Stimulated activated naive CD8-positive, alpha-beta T cell treated with anti-CD3 and anti-CD28 coated beads, Interleukin-15, amount 100 ng/mL, for 72 hours (primary cell): ENCODE results near the gene LRP2BP.

Source experiments
- ATAC-seq: fragments of 150-1000 bp; cut with Tn5 transposase; 2 replicates; pipeline ENCODE4 v1.10.0; 2021; ENCODE audit warnings: mild to moderate bottlenecking, moderate library complexity
- DNase-seq, 2 donors: peaks; one replicate each; pipeline ENCODE4 v3.0.0; 2021 to 2022
- H3K27ac Mint-ChIP-seq, 2 donors: one replicate each; pipeline ENCODE4 v1.8.0; 2022; ENCODE audit warnings: mild to moderate bottlenecking in 2 of 2, mixed read lengths in 2 of 2, moderate library complexity in 2 of 2
- H3K27me3 Mint-ChIP-seq: one replicate; pipeline ENCODE4 v1.8.0; 2022; ENCODE audit warnings: mixed read lengths
- H3K4me1 Mint-ChIP-seq: one replicate; pipeline ENCODE4 v1.8.0; 2022; ENCODE audit warnings: mild to moderate bottlenecking, mixed read lengths
- H3K4me3 Mint-ChIP-seq, 2 donors: one replicate each; pipeline ENCODE4 v1.8.0; 2022; ENCODE audit warnings: mild to moderate bottlenecking in 2 of 2, mixed read lengths in 2 of 2, moderate library complexity in 1 of 2
- H3K9me3 Mint-ChIP-seq, 2 donors: one replicate each; pipeline ENCODE4 v1.8.0; 2022; ENCODE audit warnings: mixed read lengths in 2 of 2

Gene LRP2BP

DNA sequence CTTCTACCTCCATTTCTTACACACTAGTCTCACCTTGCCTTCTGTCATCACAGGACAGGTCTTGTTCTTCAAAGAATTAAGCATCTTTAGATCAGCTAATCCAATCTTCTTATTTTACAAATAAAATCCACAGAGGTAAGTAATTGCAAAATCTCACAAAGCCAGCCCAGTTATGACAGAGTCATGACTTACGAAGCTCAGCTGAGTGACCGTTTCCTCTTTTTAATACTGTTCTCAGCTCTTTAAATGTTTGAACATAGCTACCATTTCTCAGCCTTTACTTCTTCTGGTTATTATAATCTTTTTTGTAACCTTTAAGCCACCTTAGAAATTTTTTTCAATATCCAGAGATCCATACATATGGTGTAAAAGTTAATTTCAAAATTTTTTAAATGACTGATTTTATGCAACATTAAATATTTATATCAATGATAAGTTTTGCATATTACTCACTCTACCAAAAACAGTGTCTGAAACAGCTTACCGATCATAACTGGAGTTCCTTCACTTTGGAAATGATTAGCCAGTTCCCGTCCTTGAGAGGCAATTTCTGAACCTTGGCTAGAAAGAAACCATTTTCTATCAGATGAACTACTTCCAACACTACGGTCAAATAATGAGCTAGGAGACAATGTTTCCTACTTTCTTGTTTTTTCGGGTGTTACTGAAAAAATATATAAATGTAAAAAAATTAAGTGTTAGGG lies 9.7 kb upstream of the LRP2BP start:
- ATAC-seq, result no peak
- Mint-ChIP-seq H3K9me3 (no peaks in the 10 kb centered on the region), H3K27me3 (no peaks in the 10 kb centered on the region), H3K4me3 (no peak overlapping the region), H3K27ac (peak overlapping the region in 1 of 2 donors; percentile 90), H3K4me1 (peaks cover 7% of the 10 kb centered on the region)
- DNase-seq, result no peak

DNA sequence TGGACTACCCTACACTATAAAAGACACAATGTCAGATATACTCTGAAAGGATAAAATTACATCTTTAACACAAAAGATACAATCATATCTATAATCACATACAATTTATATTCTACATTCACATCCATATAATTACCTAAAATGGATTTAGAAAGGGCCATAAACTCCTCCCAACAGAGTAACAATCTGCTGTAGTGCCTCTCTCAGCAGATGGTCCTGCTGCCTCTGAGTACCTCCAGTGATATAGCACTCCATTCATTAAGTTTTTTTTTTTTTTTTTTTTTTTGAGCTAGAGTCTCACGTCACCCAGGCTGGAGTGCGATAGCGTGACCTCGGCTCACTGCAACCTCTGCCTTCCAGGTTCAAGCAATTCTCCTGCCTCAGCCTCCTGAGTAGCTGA lies 8.3 kb upstream of the LRP2BP start:
- ATAC-seq, result no peak
- H3K9me3 Mint-ChIP-seq, result no peaks in the 10 kb centered on the region
- H3K4me1 Mint-ChIP-seq, result peaks cover 13% of the 10 kb centered on the region
- DNase-seq, result no peak
- H3K27me3 Mint-ChIP-seq, result no peaks in the 10 kb centered on the region
- no peak overlapping the region for H3K4me3 Mint-ChIP-seq
- no peak overlapping the region for H3K27ac Mint-ChIP-seq

DNA sequence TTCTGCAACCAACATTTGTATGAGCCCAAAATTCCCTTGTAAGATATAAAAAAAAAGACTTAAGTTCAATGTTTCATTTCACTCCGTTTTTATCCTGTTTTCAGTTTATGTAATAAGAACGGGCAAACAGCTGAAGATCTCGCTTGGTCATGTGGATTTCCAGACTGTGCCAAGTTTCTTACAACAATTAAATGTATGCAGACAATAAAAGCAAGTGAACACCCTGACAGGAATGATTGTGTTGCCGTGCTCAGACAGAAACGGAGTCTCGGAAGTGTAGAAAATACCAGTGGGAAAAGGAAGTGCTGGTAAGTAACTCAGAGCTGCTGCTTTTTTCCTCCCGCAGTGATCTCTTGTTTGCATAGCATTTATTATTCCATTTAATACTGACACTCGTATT lies 3.7 kb upstream of the LRP2BP start:
- DNase-seq (no peak), ATAC-seq (no peak)
- Mint-ChIP-seq H3K4me3 (no peak overlapping the region), H3K4me1 (peaks cover 41% of the 10 kb centered on the region), H3K27ac (no peak overlapping the region), H3K9me3 (no peaks in the 10 kb centered on the region), H3K27me3 (no peaks in the 10 kb centered on the region)

DNA sequence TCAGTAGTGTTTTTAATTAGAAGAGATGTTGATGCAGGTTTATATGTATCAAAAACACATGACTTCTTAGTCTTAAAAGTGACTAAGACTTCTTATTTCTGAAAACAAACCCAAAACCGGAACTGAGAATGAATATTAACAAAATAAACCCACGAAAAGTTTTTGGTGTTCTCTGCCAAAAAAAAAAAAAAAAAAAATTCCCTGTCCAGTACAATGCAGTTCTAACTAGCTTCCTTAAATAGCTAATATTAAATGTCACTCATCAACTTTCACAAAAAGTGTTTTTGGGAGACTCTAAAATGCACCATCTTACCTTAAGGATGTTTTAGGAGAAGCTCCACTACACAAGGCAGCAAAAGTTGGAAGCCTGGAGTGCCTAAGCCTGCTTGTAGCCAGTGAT lies 2.9 kb upstream of the LRP2BP start:
- ATAC-seq (no peak), DNase-seq (no peak)
- H3K4me1 Mint-ChIP-seq, result peaks cover 49% of the 10 kb centered on the region
- no peaks in the 10 kb centered on the region for H3K27me3 Mint-ChIP-seq
- H3K27ac Mint-ChIP-seq, result no peak overlapping the region
- H3K9me3 Mint-ChIP-seq, result no peaks in the 10 kb centered on the region
- peak overlapping the region in 1 of 2 donors; percentile 5 for H3K4me3 Mint-ChIP-seq

DNA sequence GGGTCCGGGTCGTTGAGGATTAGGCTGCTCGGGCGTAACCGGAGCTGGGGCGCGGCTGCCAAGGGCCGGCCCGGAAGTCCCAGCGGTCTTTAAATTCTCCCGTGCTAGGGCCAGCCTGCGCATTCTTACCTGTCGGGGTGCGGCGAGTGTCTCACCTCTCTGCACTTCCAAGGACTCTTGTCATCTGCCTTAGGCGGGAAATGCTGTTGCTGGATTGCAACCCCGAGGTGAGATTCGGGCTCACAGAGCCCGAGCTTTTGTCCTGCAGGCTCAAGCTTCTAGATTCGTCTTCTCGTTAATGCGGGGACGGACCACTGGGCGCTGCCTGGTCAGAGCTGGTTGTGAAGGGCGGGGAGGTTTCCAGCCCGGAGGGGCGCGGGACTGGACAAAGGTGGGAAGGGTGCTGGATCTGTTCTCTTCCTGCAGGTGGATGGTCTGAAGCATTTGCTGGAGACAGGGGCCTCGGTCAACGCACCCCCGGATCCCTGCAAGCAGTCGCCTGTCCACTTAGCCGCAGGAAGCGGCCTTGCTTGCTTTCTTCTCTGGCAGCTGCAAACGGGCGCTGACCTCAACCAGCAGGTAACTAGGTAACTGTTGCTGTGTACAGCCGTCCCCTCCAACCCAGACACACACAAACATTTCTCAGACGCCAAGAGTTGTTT lies 1.1 kb upstream of the LRP2BP start, which contains the start of gene ANKRD37:
TSS of gene ANKRD37 (plus strand) at position 118 of the 662 bp plus-strand sequence. CDS start at position 201, 83 bp downstream.
- DNase-seq (peak in 1 of 2 donors; percentile 20), ATAC-seq (no peak)
- no peaks in the 10 kb centered on the region for H3K9me3 Mint-ChIP-seq
- no peaks in the 10 kb centered on the region for H3K27me3 Mint-ChIP-seq
- peaks cover 50% of the 10 kb centered on the region for H3K4me1 Mint-ChIP-seq
- peak within 1 kb of the TSS; percentile 94 to 98 for H3K4me3 Mint-ChIP-seq
- H3K27ac Mint-ChIP-seq, result peak within 1 kb of the TSS; percentile 98

DNA sequence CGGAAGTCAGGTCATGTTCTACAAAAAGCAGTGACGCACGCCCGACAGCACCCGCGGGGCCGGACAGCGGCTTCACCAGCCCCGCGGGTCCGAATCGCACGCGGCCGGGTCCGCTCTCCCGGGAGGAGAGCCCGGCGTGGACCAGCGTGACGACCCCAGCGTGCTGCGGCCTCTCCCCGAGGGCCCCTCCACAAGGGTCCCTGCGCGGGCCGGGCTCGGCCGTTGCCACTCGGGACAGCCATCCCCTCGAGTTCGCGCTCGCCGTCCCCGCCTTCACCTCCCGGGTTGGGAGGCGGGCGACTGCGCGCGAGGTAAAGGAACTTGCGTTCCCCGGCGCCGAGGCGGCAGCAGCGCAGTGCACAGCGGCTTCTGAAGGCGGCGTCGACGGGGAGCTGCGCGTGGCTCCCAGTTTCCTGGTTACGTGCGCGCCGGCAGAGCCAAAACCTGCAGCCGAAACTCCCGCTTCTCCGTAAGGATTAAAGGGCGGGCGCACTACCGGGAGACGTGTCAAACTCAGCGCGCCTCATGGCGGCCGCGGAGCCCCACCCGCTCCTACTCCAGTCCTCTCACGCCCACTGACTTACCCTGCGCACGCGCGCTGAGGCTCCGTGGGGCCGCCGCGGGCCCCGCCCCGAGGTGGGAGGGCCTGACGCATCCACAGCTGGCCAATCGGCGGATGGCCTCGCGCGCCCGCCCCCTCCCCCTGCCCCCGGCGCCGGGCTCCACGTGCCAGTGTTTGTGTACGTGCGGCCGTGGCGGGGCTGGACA lies 416 bp upstream of the LRP2BP start:
- ATAC-seq (peak; percentile 93), DNase-seq (peak; percentile 97)
- H3K4me1 Mint-ChIP-seq, result peaks cover 47% of the 10 kb centered on the region
- H3K27ac Mint-ChIP-seq, result peak overlapping the region; percentile 98
- no peaks in the 10 kb centered on the region for H3K27me3 Mint-ChIP-seq
- no peaks in the 10 kb centered on the region for H3K9me3 Mint-ChIP-seq
- peak overlapping the region; percentile 94 to 98 for H3K4me3 Mint-ChIP-seq

DNA sequence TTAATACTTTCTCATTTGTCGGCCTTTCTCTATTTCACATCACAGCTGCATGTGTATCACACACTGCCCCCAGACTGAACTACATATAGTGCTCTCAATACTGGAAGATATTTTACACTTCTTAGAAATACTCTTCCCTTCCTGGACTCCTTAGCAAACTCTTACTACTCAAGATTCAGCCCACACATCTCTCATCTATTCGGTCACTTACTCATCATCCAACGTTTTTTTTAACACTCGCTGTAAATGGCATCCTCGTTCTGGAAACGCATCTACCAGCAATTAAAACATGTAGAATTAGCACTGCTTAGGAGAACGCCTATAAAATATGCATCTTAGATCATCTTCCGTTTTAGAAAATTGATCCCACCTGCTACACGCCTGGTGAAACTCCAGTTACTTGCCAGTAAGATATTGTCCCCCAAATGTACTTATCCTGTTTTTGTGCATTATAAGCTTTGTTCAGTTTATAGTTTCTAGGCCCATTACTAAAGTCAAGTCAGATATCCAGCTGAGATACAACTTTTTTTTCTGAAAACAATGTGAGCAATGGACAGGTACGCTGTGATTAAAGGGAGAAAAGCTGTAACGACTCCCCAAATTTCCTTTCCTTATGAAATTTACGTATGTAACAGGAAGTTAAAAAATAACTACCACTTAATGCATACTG lies 1.0 kb downstream of the LRP2BP start:
- H3K9me3 Mint-ChIP-seq, result no peaks in the 10 kb centered on the region
- DNase-seq (no peak), ATAC-seq (peak; percentile 21)
- peaks cover 44% of the 10 kb centered on the region for H3K4me1 Mint-ChIP-seq
- peak overlapping the region; percentile 31 to 98 for H3K4me3 Mint-ChIP-seq
- H3K27me3 Mint-ChIP-seq, result no peaks in the 10 kb centered on the region
- H3K27ac Mint-ChIP-seq, result peak overlapping the region in 1 of 2 donors; percentile 8

DNA sequence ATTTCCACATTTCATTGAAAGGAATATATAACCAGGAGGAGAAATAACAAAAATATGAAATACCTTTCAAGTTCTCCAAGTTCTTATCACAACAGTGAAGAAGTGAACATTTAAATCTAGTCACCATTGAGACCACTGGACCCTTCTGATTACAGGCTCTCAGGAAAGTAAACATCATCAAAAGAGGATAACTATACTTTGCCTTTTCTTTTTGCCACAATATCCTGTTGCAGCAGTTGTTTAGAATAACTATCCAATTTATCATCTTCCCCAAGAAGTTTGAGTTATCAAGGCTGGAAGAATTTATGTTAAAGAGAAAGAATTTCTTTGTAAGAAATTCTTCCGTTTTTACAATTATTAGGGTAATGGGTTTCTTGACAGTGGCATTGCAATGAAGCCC lies 3.6 kb downstream of the LRP2BP start:
- DNase-seq (no peak), ATAC-seq (no peak)
- no peak overlapping the region for H3K4me3 Mint-ChIP-seq
- H3K27ac Mint-ChIP-seq, result no peak overlapping the region
- H3K4me1 Mint-ChIP-seq, result peaks cover 19% of the 10 kb centered on the region
- H3K27me3 Mint-ChIP-seq, result peaks cover 6% of the 10 kb centered on the region
- no peaks in the 10 kb centered on the region for H3K9me3 Mint-ChIP-seq

DNA sequence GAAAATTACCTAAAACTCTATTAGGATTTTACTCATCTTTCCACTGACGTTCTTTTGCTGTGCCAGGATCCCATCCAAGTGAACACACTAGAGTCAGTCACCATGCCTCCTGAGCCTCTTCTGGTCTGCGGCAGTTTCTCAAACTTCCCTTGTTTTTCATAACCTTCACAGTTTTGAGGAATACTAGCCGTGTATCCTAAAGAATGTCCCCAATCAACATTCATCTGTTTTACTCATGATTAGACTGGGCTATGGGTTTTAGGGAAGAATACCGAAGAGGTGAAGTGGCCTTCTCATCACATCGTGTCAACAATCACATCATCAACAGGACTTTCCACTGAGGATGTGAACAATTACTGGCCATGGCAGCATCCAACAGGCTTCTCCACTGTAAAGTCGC lies 4.8 kb downstream of the LRP2BP start:
- peaks cover 14% of the 10 kb centered on the region for H3K4me1 Mint-ChIP-seq
- H3K27ac Mint-ChIP-seq, result peak overlapping the region in 1 of 2 donors; percentile 34
- no peaks in the 10 kb centered on the region for H3K9me3 Mint-ChIP-seq

DNA sequence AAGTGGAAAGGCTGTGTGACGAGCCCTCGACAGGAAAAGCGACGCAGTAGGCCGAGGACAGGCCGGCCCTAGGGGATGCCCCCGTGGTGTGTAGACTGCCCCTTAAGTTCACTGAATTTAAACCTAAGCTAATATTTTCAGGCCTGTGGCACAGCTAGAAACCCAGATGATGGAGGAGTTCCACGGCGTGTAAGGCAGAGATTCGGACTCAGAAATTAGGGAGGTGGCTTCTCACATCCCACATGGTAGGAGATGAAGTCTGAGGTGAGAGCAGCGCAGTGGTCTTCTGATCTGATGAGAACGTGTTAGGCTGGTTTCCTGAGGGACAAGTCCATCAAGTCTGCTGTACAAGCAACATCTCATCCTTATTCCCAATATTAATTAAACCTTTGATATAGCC lies 7.8 kb downstream of the LRP2BP start:
- Mint-ChIP-seq H3K27me3 (peaks cover 33% of the 10 kb centered on the region), H3K4me3 (no peak overlapping the region), H3K4me1 (peaks cover 7% of the 10 kb centered on the region), H3K9me3 (no peaks in the 10 kb centered on the region), H3K27ac (no peak overlapping the region)
- ATAC-seq (no peak), DNase-seq (no peak)

More for the DNA sequence above, 4.8 kb downstream of the LRP2BP start:
- ATAC-seq (no peak), DNase-seq (no peak)
- no peak overlapping the region for H3K4me3 Mint-ChIP-seq
- peaks cover 9% of the 10 kb centered on the region for H3K27me3 Mint-ChIP-seq

DNA sequence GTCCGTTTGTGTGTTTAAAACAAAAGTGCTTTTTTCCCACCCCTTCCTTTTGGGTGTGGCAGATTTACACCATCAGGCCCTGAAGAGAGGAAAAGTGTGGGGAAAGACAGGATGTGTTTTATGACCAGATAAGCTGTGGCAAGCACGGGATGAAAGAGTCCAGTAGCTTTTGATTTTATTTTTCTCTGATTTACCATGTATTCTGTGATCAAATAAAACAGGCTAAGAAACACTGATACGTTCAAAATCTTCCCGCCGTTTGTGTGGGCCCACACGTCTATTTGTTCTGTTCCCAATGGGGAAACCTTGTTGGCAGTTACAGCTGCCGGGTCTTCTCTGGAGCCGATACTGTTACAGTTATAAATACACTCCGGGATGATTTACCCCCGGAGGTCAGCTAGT lies 10.8 kb downstream of the LRP2BP start:
- peaks cover 33% of the 10 kb centered on the region for H3K27me3 Mint-ChIP-seq
- H3K4me1 Mint-ChIP-seq, result peaks cover 7% of the 10 kb centered on the region
- ATAC-seq, result no peak
- H3K27ac Mint-ChIP-seq, result peak overlapping the region; percentile 27 to 54
- no peak for DNase-seq
- peaks cover 12 to 16% of the 10 kb centered on the region in 2 donors for H3K9me3 Mint-ChIP-seq
- peak overlapping the region in 1 of 2 donors; percentile 28 for H3K4me3 Mint-ChIP-seq

DNA sequence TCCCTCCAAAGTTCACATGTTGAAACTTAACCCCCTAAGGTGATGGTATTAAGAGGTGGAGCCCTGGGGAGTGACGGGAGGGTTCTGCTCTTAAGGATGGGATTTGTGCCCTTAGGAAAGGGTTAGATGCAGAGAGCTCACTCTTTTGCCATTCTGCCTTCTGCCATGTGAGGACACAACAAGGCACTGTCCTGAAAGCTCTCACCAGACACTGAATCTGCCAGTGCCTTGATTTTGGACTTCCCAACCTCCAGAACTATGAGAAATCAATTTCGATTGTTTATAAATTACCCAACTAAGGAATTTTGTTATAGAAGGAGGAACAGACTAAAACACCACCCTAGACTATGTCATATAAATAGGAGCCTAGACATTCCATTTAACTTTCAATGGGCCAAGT lies 11.7 kb downstream of the LRP2BP start:
- H3K4me3 Mint-ChIP-seq, result no peak overlapping the region
- peaks cover 7% of the 10 kb centered on the region for H3K4me1 Mint-ChIP-seq
- H3K27ac Mint-ChIP-seq, result no peak overlapping the region
- H3K9me3 Mint-ChIP-seq, result peaks cover 16 to 18% of the 10 kb centered on the region in 2 donors
- ATAC-seq (no peak), DNase-seq (no peak)
- peaks cover 33% of the 10 kb centered on the region for H3K27me3 Mint-ChIP-seq

DNA sequence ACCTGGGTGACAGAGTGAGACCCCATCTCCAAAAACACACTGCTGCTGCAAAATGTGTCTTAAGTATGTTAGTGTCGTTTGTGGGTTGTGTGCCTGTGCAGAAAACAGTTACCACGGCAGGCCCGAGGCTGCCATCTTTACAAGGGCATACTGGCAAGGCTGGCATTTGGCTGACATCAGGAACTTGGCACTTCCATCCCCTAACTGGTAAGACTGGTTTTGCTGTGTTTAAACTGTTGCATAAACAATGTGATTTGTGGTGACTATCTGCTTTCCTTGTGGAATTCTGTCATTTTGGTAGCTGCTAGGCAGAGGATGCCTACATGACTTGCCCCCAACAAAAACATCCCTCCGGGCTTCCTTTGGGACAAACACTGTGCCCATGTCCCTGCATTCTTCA lies 12.3 kb downstream of the LRP2BP start:
- Mint-ChIP-seq H3K4me3 (no peak overlapping the region), H3K9me3 (peaks cover 16 to 18% of the 10 kb centered on the region in 2 donors), H3K27ac (no peak overlapping the region), H3K4me1 (peaks cover 7% of the 10 kb centered on the region), H3K27me3 (peaks cover 33% of the 10 kb centered on the region)
- ATAC-seq (no peak), DNase-seq (no peak)

DNA sequence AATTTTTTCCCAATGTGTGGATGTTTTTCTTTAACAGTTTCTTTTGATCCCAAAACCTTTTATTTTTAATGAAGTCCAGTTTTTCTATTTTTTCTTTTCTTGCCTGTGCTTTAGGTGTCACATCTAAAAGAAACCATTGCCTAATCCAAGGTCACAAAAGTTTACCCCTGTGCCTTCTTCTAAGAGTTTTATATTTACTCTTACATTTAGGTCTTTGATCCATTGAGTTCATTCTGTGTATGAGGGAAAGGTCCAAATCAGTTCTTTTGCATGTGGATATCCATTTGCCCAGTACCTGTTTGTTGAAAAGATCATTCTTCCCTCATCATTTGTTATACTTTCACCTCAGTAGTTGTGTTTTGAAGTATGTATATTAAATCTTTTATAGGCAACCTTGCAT lies 13.0 kb downstream of the LRP2BP start:
- Mint-ChIP-seq H3K27me3 (peaks cover 30% of the 10 kb centered on the region), H3K27ac (no peak overlapping the region), H3K4me3 (no peak overlapping the region), H3K4me1 (peaks cover 7% of the 10 kb centered on the region), H3K9me3 (peaks cover 16 to 18% of the 10 kb centered on the region in 2 donors)
- DNase-seq (no peak), ATAC-seq (no peak)
